HG03095 (cell line): ENCODE data around the gene CEACAM8.
"Not testable (repeated sequence)": the region's sequence is repeated elsewhere in the genome, so short reads cannot be mapped to it uniquely, and the experiment has no call there.

Experiments used
- ATAC-seq: cut with Tn5 transposase; IDR thresholded peaks from one replicate; pipeline ENCODE4 v1.9.1; 2021; ENCODE audit warnings: moderate library complexity; ENCODE audit not compliant: unreplicated experiment

Gene CEACAM8

DNA sequence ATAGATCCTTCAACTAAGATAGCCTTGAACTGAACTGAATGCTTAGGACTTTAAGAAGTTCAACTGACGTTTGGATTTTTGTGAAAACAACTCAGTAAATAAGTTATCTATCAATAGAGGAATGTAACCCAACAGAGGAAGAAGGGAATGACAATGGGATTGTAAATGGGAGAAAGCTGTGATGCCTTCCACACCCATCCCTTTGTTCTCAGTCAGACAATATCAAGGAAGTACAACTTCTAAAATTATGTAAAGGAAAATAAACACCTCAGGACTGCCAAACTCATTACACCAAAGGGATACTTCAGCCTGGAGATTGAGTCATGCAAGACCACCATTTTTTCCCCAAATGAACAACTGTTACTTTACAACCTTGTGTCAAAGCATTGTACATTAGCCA, 21.1 kb downstream of the CEACAM8 start:
- no peak for ATAC-seq

GRCh38 chr19:42571116-42571515, 23.6 kb downstream of the CEACAM8 start:
- ATAC-seq = no peak

DNA sequence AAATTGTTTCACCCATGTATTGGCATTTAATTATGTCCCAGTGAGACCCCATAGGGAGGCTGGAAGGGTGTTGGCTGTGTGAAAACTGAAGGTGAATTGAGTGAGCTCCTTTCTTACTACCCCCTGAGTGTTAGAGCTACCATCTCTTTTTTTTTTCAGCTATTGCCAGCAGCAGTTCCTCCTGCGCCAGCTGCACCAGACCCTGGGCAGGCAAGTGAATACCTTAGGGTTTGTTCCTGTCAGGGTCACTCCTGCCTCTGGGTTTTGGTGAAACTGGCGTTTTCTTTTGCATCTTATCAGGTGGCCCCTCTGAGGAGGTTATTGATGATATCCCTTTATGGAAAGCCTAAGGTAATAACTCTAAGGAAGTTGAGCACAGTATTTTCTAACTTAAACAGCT, 25.5 kb downstream of the CEACAM8 start:
- no peak for ATAC-seq

- ATAC-seq = no peak
Observed at GRCh38 chr19:42568006-42568405, 26.7 kb downstream of the CEACAM8 start.

GRCh38 chr19:42567567-42567966, 27.2 kb downstream of the CEACAM8 start:
- ATAC-seq = no peak

- no peak for ATAC-seq
Observed at GRCh38 chr19:42563352-42564210, 31.1 kb downstream of the CEACAM8 start.

- no peak for ATAC-seq
Observed at GRCh38 chr19:42561512-42561911, 33.2 kb downstream of the CEACAM8 start.

GRCh38 chr19:42560731-42561130, 34.0 kb downstream of the CEACAM8 start:
- ATAC-seq = no peak

DNA sequence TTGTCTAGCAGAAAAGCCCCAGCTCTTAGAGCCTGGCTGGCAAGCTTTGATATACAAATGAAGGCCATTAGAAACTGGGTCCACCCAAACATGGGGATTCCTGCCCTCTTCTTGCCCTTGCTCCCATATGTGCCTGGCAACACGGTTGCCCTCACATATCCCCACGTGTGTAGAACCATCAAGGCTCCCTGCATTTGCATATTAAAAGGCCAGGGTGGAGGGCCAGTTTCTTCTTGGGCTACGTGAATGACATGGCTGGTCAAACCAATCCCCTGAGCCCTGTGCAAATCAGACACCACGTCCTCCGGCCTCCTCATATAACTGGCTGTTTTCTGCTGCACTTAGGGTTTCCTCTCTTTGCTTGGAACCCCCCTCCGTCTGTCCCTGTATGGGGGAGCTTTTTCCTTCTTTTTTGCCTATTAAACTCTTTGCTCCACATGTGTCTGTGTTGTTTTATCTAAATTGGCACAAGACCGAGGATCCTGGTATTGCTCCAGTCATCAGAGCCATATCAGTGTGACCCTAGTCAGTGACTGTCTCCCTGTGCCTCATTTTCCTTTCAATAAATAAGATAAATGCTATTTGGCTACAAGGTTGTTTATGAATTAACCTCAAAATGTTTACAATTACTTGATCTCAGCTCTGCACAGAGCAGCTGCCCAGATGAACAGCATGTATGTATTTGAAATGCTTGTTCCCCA, 36.1 kb downstream of the CEACAM8 start:
- ATAC-seq = no peak

GRCh38 chr19:42557386-42557871, 37.3 kb downstream of the CEACAM8 start:
- ATAC-seq = not testable (repeated sequence)

GRCh38 chr19:42555801-42556200, 38.9 kb downstream of the CEACAM8 start:
- no peak for ATAC-seq

GRCh38 chr19:42555317-42555716, 39.4 kb downstream of the CEACAM8 start:
- no peak for ATAC-seq

GRCh38 chr19:42554046-42554575, 40.6 kb downstream of the CEACAM8 start:
- ATAC-seq = no peak

- no peak for ATAC-seq
Observed at GRCh38 chr19:42553292-42554045, 41.3 kb downstream of the CEACAM8 start.

- no peak for ATAC-seq
Observed at GRCh38 chr19:42552086-42553065, 42.3 kb downstream of the CEACAM8 start.

DNA sequence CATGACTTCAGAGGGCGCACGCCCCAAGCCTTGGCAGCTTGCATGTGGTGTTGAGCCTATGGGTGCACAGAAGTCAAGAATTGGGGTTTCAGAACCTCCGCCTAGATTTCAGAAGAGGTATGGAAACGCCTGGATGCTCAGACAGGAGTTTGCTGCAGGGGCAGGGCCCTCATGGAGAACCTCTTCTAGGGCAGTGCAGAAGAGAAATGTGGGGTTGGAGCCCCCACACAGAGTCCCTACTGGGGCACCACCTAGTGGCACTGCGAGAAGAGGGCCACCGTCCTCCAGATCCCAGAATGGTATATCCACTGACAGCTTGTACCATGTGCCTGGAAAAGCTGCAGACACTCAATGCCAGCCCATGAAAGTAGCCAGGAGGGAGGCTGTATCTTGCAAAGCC, 44.2 kb downstream of the CEACAM8 start:
- not testable (repeated sequence) for ATAC-seq

DNA sequence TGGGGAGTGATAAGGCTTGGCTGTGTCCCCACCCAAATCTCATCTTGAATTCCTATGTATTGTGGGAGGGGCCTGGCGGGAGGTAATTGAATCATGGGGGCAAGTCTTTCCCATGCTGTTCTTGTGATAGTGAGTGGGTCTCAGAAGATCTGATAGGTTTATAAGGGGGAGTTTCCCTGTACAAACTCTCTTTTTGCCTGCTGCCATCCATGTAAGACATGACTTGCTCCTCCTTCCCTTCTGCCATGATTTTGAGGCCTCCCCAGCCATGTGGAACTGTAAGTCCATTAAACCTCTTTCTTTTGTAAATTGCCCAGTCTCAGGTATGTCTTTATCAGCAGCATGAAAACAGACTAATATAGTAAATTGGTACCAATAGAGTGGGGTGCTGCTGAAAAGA, 45.7 kb downstream of the CEACAM8 start:
- ATAC-seq = not testable (repeated sequence)

DNA sequence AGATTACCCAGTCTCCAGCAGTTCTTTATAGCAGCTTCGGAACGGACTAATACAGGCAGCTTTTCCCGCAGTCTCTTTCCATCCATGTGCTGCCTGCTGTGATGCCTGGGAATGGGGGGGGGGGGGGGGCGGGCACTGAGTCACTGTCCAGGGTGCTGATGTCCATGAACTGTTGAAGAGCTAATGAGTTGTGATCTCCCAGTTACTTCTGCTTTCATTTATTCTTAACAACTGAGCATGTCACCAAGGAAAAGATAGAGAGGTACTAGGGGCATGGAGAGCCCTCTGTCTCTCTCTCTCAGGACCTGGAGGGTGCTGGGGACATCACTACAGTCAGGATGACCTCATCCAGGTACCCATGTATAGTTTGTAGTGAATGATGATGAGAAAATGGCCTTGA, 46.2 kb downstream of the CEACAM8 start:
- no peak for ATAC-seq

DNA sequence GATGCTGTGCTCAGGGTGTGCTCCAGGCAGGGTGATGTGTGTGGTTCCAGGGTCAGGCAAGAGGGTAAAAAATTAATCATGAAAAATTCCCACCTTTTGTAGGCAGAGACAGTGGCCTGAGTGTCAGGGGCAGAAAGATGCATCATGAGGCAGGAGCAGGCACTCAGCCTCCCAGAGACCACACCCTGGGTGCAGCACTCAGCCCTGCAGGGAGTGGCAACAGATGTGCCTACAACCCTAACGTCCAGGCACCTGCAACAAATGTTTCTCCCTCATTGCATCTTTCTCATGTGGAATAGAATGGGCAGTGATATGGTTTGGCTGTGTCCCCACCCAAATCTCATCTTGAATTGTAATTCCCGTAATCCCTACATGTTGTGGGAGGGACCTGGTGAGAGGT, 46.8 kb downstream of the CEACAM8 start:
- no peak for ATAC-seq
